DMS53 treated with DMSO at 0.1 percent for 48 hours (cell line): ENCODE data around the gene TMTC3.
"Not testable (repeated sequence)": the region's sequence is repeated elsewhere in the genome, so short reads cannot be mapped to it uniquely, and the experiment has no call there.

Experiments used
- DNase-seq: peaks from one replicate; lab custom pipeline; 2025; ENCODE audit not compliant: unreplicated experiment; lab: John Stamatoyannopoulos, UW

TMTC3 gene

GRCh38 chr12:88141774-88142609, at the start of gene TMTC3, which contains the start of gene CEP290:
TMTC3 (plus strand) TSS chr12:88142307; CDS start chr12:88148316, 6,009 bp downstream.
CEP290 (minus strand) TSS chr12:88142088; CDS start chr12:88141307, 781 bp downstream.
- peak; percentile 100 for DNase-seq

GRCh38 chr12:88092771-88093170, 49.3 kb upstream of the TMTC3 start:
- no peak for DNase-seq

DNA sequence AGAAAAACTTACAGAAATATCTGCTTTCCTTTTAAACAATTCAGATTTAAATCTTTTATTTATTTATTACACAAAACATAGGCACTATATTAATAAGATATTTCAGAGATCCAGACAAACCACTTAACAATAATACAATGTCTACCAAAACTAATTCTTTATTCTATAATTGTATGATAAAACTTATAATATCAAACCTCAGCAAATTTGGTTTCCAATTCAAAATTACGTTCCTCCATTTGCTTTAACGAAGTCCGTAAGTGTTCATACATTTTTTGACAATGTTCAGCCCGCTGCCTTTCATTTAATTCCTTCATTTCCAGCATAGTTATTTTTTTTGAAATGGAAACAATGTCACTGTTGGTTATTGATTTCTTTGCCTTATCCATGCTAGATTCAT, 48.5 kb upstream of the TMTC3 start:
- no peak for DNase-seq

GRCh38 chr12:88108021-88108420, 34.1 kb upstream of the TMTC3 start:
- DNase-seq, result no peak

DNA sequence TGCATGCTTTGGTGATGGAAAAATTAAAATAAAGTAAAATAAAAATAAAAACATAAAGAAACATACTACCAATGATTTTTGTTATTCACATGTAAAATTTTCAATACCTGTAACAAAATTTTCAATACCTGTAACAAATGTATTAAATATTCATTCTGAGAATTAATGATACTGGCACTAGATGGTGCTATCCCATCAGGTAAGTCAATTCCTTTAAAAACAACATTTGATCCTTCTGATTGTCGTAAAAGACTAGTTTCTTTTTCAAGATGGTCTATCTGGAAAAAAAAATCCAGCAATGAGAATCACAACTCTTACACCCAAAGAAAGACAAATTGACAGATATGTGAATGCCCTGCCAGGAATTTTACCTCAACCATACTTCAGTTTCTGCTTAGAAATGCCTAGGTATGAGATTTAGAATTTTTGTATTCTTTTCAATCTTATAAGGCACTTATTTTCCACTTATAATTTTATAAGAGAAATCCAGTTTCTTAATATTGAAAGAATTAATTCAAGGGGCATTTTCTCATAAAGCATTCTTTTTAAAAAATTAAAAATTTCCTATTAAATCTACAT, 30.9 kb upstream of the TMTC3 start:
- peak; percentile 86 for DNase-seq

- no peak for DNase-seq
Observed at GRCh38 chr12:88113871-88114270, 28.2 kb upstream of the TMTC3 start.

DNA sequence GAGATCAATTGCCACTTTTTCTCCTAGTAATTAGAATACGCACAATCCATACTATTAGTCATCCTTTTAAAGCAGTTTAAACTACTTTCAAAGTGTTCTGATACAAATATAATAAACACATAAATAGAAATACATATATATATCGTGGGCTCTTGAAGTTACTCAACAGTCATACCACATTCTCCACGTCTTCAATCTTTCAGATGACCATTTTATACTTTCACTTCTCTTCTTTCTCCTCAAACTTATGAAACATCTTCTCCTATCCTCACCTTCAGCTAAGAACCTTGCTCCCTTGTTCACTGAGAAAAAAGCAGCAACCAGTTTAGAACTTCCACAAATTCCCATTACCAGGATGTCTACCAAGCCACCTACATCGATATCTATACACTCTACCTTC, 19.4 kb upstream of the TMTC3 start:
- no peak for DNase-seq

GRCh38 chr12:88127099-88127498, 15.0 kb upstream of the TMTC3 start:
- DNase-seq, result no peak

- DNase-seq, result no peak
Observed at GRCh38 chr12:88127855-88128254, 14.3 kb upstream of the TMTC3 start.

- DNase-seq, result no peak
Observed at GRCh38 chr12:88132392-88132791, 9.7 kb upstream of the TMTC3 start.

GRCh38 chr12:88133181-88133580, 8.9 kb upstream of the TMTC3 start:
- not testable (repeated sequence) for DNase-seq

- not testable (repeated sequence) for DNase-seq
Observed at GRCh38 chr12:88139711-88140110, 2.4 kb upstream of the TMTC3 start.

GRCh38 chr12:88141425-88141773, 708 bp upstream of the TMTC3 start:
- DNase-seq, result no peak

GRCh38 chr12:88142610-88142991, 494 bp downstream of the TMTC3 start:
- DNase-seq, result peak; percentile 30

DNA sequence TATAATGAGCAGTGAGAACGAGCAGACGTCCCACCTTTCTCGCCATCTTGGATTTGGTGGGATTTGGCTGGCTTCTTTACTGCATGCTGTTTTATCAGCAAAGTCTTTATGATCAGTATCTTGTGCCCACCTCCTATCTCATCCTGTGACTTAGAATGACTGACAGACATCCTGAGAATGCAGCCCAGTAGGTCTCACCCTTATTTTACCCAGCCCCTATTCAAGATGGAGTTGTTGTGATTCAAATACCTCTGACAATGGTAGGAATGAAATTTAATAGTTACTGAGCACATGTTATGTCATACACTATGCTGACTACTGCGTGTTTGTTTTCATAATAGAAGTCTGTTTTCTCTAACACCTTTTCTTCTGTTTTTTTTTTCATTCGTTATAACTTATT, 1.9 kb downstream of the TMTC3 start:
- no peak for DNase-seq

DNA sequence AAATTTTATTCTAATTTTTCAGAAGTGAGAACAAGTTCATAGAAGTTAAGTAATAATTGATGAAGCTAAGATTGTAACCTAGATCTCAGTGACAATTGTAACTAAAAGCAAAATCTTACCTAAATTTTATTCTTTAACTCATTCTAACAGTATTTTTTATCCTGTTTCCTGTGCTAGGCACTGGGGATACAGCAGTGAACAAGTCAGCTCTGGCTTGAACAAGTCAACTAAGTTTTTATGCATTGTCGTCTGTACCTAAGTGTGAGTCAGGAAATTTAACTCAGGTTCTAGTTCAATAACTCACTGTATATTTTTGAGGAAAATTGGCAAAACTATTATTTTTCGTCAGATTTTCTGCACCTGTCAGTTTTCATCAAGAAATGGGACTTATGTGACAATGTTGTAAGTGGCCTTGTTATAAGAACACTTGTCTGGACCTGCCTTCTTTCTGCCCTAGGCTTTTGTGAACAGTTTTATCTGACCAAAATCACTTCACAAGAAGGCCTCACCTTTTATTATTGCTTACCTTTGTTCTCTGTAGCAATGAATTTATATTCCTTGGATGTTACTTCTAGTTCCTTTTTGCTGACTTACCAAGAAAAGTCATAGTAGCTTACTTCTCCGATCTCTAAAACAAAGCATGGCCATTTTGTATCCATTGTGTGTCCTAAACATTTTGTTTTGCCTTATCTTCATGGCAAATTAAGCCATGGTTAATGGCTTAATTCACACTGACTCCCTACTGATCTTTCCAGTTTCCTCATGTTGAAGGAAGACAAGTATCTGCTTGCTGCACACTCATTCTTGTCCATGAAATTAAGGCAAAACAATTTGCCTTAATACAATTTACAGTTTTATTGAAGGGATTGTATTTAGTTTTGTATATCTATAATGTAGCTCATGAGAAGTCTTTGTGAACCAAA, 2.7 kb downstream of the TMTC3 start:
- no peak for DNase-seq

DNA sequence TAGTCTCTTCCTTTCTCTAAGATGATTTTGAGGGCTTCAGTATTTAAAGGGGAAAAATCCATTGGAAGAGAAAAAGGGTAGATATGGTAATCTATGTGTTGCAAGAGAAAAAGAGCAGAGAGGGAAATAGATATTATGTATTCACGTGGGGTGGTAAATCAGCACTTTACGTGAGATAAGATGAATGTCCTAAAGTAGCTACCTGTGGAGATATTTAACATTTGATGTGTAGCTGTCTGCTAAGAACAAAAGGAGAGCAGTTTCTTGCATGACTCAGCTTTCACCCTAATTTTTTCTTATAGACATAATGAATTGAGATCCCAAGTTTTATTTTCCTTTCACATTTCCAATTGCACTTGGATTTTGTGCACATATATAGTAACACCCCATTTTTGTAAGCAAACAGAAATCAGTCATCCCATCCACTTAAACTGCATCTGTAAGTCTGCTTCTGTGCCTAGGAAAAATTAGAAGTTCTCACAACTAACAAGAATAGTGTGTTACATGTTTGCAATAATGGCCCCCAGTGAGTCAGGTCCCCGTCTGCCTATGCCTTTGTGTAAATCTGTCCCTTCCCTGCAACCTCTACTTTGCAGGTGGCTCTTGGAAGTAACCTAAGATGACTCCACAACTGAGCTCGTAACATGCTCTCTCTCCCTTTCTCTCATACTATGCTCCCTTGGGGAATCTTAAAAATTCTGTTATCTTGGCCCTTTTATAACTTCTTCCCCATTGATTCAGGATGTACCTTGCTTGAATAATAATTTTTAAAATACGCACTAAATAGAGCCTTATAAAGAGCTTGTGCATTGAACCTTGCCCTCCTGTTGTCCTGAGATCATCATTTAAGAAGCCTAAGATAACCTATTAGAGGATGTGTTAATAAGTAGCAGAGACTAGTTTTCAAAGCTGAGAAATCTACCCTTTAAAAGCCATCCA, 3.7 kb downstream of the TMTC3 start:
- no peak for DNase-seq

- DNase-seq, result no peak
Observed at GRCh38 chr12:88150063-88150462, 8.0 kb downstream of the TMTC3 start.

GRCh38 chr12:88153959-88154358, 11.9 kb downstream of the TMTC3 start:
- no peak for DNase-seq

- no peak for DNase-seq
Observed at GRCh38 chr12:88156075-88156654, 14.1 kb downstream of the TMTC3 start.
